Astrocyte (in vitro differentiated cells and primary cell): ENCODE measurements around the gene MICAL3.

Experiments used
- EZH2 ChIP-seq: IDR thresholded peaks from 2 replicates; pipeline ENCODE4 v1.6.1; 2012; ENCODE audit warnings: mild to moderate bottlenecking, low read length, inconsistent platforms; ENCODE audit not compliant: insufficient read depth
- TF ChIP-seq, protein P1 (sequence below): IDR thresholded peaks from 2 replicates; pipeline ENCODE4 v1.5.1; 2011; ENCODE audit warnings: low read depth, mild to moderate bottlenecking, inconsistent platforms, low read length, moderate library complexity; ENCODE audit not compliant: insufficient read depth

DNA sequence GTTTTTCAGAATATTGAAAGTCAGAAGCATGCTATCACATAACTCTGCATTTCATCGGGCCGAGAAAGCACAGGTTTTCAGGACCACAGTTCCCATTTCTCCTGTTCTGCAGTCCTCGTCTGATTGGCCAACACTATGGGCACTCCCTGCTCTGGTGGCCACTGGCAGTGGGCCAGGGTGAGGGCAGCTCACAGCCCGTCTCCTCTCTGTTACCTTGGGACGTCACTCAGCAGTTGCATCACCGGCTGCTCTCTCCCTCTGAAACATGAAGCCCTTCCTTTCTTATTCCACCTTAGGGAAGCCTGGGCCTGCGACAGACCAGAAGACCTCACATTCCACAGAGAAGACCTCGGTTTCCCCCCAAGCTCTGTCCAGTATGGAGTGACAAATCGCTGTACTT is 11.4 kb upstream of the MICAL3 start:
- no peak for TF ChIP-seq EZH2
- TF ChIP-seq, protein P1, sequence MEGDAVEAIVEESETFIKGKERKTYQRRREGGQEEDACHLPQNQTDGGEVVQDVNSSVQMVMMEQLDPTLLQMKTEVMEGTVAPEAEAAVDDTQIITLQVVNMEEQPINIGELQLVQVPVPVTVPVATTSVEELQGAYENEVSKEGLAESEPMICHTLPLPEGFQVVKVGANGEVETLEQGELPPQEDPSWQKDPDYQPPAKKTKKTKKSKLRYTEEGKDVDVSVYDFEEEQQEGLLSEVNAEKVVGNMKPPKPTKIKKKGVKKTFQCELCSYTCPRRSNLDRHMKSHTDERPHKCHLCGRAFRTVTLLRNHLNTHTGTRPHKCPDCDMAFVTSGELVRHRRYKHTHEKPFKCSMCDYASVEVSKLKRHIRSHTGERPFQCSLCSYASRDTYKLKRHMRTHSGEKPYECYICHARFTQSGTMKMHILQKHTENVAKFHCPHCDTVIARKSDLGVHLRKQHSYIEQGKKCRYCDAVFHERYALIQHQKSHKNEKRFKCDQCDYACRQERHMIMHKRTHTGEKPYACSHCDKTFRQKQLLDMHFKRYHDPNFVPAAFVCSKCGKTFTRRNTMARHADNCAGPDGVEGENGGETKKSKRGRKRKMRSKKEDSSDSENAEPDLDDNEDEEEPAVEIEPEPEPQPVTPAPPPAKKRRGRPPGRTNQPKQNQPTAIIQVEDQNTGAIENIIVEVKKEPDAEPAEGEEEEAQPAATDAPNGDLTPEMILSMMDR: no peak
